ENCODE measurements around the gene AUTS2. TPM values are rescaled to one million over a fixed set of nuclear protein-coding genes. Genes with fewer than 3 reads are reported as not detected.

The AUTS2 gene
- total and polyA plus RNA-seq, 2 of the 8 experiments (the other 6 are each of a cell fraction or from before 2014, with no cell fraction given), result 25.9 to 101 TPM

GRCh38 chr7:70807650-70808049 lies 1209.4 kb downstream of the AUTS2 start:
- H3K27me3 ChIP-seq (replicated peaks in 1 of 4; ENCODE audit: control insufficient read depth in 3 of 4, extremely low read depth in 1 of 4, insufficient read depth in 3 of 4, low read length in 3 of 4), result no peaks in the 10 kb centered on the region
- no peak overlapping the region for H3K4ac ChIP-seq (replicated peaks; ENCODE audit: insufficient read length, low read depth, low read length)
- H2BK15ac ChIP-seq (ENCODE audit: low read length), result no peak overlapping the region
- POLR2A ChIA-PET (ENCODE audit: partially characterized antibody), result interaction anchor here (1.0 kb wide), 1 partner anchor 10 kb away, joined by 3 read pairs; no protein-coding TSS in a partner anchor
- no peak overlapping the region for H2AK5ac ChIP-seq (ENCODE audit: low read depth, low read length)
- FAIRE-seq, result no peak
- no peak overlapping the region for H2AFZ ChIP-seq (ENCODE audit: low read length)
- H3K23me2 ChIP-seq (ENCODE audit: low read depth, low read length), result 0 out of 2 replicates have a peak, but pooled peaks cover 2% of the 10 kb centered on the region
- no peak overlapping the region for H3K4me3 ChIP-seq (ENCODE audit: extremely low read depth in 1 of 4, insufficient read depth in 2 of 4, low read depth in 3 of 4, low read length in 4 of 4)
- no peak overlapping the region for H3K14ac ChIP-seq (ENCODE audit: insufficient read length)
- no peak overlapping the region for H4K8ac ChIP-seq (ENCODE audit: extremely low read depth, insufficient read depth, low read length)
- no peak overlapping the region for H2BK5ac ChIP-seq (ENCODE audit: low read depth, low read length)
- no peak overlapping the region for H3K9ac ChIP-seq (replicated peaks in 1 of 4; ENCODE audit: extremely low read depth in 1 of 4, low read depth in 3 of 4, low read length in 3 of 4)
- no peaks in the 10 kb centered on the region for H3K9me3 ChIP-seq (ENCODE audit: insufficient read depth in 2 of 2, low read depth in 1 of 2, low read length in 1 of 2)
- no peak overlapping the region for H4K91ac ChIP-seq (replicated peaks; ENCODE audit: insufficient read length, low read length)
- H3K18ac ChIP-seq (ENCODE audit: extremely low read depth, low read length), result no peak overlapping the region; the same call in 1 of the 2 replicates
- H3K4me2 ChIP-seq (ENCODE audit: insufficient read depth in 1 of 2, low read depth in 2 of 2, low read length in 2 of 2), result no peak overlapping the region
- H3K79me2 ChIP-seq (ENCODE audit: control insufficient read depth in 1 of 2, insufficient read depth in 2 of 2, low read length in 2 of 2), result no peaks in the 10 kb centered on the region
- H4K5ac ChIP-seq (ENCODE audit: insufficient read length, low read depth, low read length), result no peak overlapping the region
- CTCF ChIA-PET (ENCODE audit: partially characterized antibody), result interaction anchor here (0.6 to 1.5 kb wide), 3 partner anchors 12 to 742 kb away, joined by 3 to 7 read pairs (median 4); no protein-coding TSS in a partner anchor
- no peak overlapping the region for H2BK20ac ChIP-seq (ENCODE audit: low read length)
- H3K79me1 ChIP-seq (ENCODE audit: low read depth, low read length), result no peaks in the 10 kb centered on the region; the same call in 1 of the 2 replicates
- no peak overlapping the region for H2BK120ac ChIP-seq (replicated peaks; ENCODE audit: low read depth, low read length)
- H3K36me3 ChIP-seq (ENCODE audit: control insufficient read depth in 2 of 4, insufficient read depth in 4 of 4, low read length in 3 of 4), result no peaks in the 10 kb centered on the region
- no peak for DNase-seq (ENCODE audit: low read depth in 1 of 2, low spot score in 2 of 2)
- H2BK12ac ChIP-seq (ENCODE audit: low read depth, low read length), result no peak overlapping the region
- no peaks in the 10 kb centered on the region for H4K20me1 ChIP-seq (replicated peaks in 1 of 2; ENCODE audit: control insufficient read depth in 1 of 2, insufficient read depth in 2 of 2, low read length in 2 of 2)
- 76% methylated on average over 11 of the region's 11 CpGs; no CpG with 5 or more reads in 1 of the 2 experiments for WGBS, 2 experiments (ENCODE audit: extremely low coverage in 1 of 2, insufficient coverage in 1 of 2, insufficient read length in 1 of 2, insufficient replicate concordance in 2 of 2, low coverage in 1 of 2, low lambda C conversion rate in 2 of 2, missing lambda C conversion rate in 1 of 2)
- H3K23ac ChIP-seq (ENCODE audit: insufficient read length), result no peak overlapping the region
- H3K27ac ChIP-seq (ENCODE audit: low read depth, low read length), result no peak overlapping the region
- no peak overlapping the region for H3K56ac ChIP-seq (replicated peaks; ENCODE audit: insufficient read length, low read depth, low read length)
- no peaks in the 10 kb centered on the region for H3K4me1 ChIP-seq (replicated peaks in 1 of 4; ENCODE audit: control insufficient read depth in 3 of 4, insufficient read depth in 4 of 4, low read length in 3 of 4)
- no peak for TF ChIP-seq BCL11A (IDR thresholded peaks at IDR 0.05; ENCODE audit: low read depth in 2 of 2, low read length in 2 of 2)
- TF ChIP-seq CTCF (IDR thresholded peaks at IDR 0.05; ENCODE audit: control extremely low read depth in 1 of 3, insufficient read depth in 1 of 3, low read depth in 1 of 3, low read length in 3 of 3), result peak; percentile 19 to 30 (median 27); a peak in 3 of 4 replicates
- TF ChIP-seq ZNF274 (IDR thresholded peaks at IDR 0.05; ENCODE audit: borderline replicate concordance, extremely low read depth, low read length), result no peak
- no peak for TF ChIP-seq SAP30 (IDR thresholded peaks at IDR 0.05; ENCODE audit: insufficient read depth, insufficient replicate concordance, low read length)
- TF ChIP-seq TCF12 (IDR thresholded peaks at IDR 0.05; ENCODE audit: low read depth, low read length), result no peak
- TF ChIP-seq EGR1 (IDR thresholded peaks at IDR 0.05; ENCODE audit: borderline replicate concordance, low read depth, low read length), result no peak
- TF ChIP-seq RAD21 (IDR thresholded peaks at IDR 0.05 in 1 of 2, conservative IDR thresholded peaks at IDR 0.05 in 1 of 2; ENCODE audit: low read depth in 2 of 2, low read length in 2 of 2), result peak; percentile 48 to 70
- TF ChIP-seq TAF1 (IDR thresholded peaks at IDR 0.05; ENCODE audit: low read depth, low read length), result no peak
- TF ChIP-seq POLR2AphosphoS5 (IDR thresholded peaks at IDR 0.05; ENCODE audit: low read depth, low read length), result no peak
- TF ChIP-seq E2F6 (IDR thresholded peaks at IDR 0.05), result no peak
